ENCODE data around the gene ARHGAP12. TPM values are rescaled to one million over a fixed set of nuclear protein-coding genes. Genes with fewer than 3 reads are reported as not detected.

The ARHGAP12 gene
- total RNA-seq, 1 experiment from 2014 or later: 39.5 TPM

DNA sequence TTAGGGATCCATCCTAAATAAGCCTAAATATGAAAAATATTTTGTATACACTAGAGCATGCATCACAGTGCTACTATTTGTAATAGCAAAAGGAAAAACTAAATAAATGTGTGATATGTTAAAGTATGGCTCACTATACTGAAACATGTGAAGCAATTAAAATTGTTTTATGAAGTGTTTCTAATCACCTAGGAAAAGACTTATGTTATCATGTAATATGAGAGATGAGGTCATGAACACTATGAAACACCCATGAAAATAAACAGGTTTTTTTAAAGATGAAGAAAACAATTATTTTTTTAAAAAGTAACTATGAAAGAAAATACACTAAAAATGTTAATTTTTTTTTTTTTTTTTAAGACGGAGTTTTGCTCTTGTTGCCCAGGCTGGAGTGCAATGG lies 16.8 kb upstream of the ARHGAP12 start:
- Mint-ChIP-seq H3K27me3 (ENCODE audit: low read depth) (0 out of 2 replicates have a peak, but pooled peaks cover 3% of the 10 kb centered on the region), H3K4me1 (peaks cover 17% of the 10 kb centered on the region), H3K4me3 (no peak overlapping the region), H3K36me3 (no peaks in the 10 kb centered on the region), H3K9me3 (no peaks in the 10 kb centered on the region), H3K27ac (no peak overlapping the region)
- no peak for DNase-seq (ENCODE audit: low spot score)
- CTCF ChIA-PET: no interaction called here
- POLR2A ChIA-PET: no interaction called here
- TF ChIP-seq, protein P1, sequence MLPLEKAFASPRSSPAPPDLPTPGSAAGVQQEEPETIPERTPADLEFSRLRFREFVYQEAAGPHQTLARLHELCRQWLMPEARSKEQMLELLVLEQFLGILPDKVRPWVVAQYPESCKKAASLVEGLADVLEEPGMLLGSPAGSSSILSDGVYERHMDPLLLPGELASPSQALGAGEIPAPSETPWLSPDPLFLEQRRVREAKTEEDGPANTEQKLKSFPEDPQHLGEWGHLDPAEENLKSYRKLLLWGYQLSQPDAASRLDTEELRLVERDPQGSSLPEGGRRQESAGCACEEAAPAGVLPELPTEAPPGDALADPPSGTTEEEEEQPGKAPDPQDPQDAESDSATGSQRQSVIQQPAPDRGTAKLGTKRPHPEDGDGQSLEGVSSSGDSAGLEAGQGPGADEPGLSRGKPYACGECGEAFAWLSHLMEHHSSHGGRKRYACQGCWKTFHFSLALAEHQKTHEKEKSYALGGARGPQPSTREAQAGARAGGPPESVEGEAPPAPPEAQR (CRISPR knock-in tag; IDR thresholded peaks at IDR 0.05): no peak
- TF ChIP-seq ZBTB21 (CRISPR knock-in tag; IDR thresholded peaks at IDR 0.05; ENCODE audit: borderline replicate concordance) (no peak), NFE2L1 (CRISPR knock-in tag; IDR thresholded peaks at IDR 0.05) (no peak), IRF1 (CRISPR knock-in tag; IDR thresholded peaks at IDR 0.05) (no peak), ZNF138 (CRISPR knock-in tag; conservative IDR thresholded peaks at IDR 0.05) (no peak), ETV6 (CRISPR knock-in tag; IDR thresholded peaks at IDR 0.05) (no peak), EMX1 (CRISPR knock-in tag; IDR thresholded peaks at IDR 0.05) (no peak), KAT7 (CRISPR knock-in tag; IDR thresholded peaks at IDR 0.05; ENCODE audit: borderline replicate concordance) (no peak), MAX (CRISPR knock-in tag; IDR thresholded peaks at IDR 0.05) (no peak), FOXP4 (CRISPR knock-in tag; IDR thresholded peaks at IDR 0.05) (no peak), PRDM15 (CRISPR knock-in tag; IDR thresholded peaks at IDR 0.05) (no peak), JAZF1 (CRISPR knock-in tag; IDR thresholded peaks at IDR 0.05) (no peak)
- TF ChIP-seq, protein P2, sequence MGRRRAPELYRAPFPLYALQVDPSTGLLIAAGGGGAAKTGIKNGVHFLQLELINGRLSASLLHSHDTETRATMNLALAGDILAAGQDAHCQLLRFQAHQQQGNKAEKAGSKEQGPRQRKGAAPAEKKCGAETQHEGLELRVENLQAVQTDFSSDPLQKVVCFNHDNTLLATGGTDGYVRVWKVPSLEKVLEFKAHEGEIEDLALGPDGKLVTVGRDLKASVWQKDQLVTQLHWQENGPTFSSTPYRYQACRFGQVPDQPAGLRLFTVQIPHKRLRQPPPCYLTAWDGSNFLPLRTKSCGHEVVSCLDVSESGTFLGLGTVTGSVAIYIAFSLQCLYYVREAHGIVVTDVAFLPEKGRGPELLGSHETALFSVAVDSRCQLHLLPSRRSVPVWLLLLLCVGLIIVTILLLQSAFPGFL (CRISPR knock-in tag; IDR thresholded peaks at IDR 0.05; ENCODE audit: borderline replicate concordance): no peak
- TF ChIP-seq, protein P3, sequence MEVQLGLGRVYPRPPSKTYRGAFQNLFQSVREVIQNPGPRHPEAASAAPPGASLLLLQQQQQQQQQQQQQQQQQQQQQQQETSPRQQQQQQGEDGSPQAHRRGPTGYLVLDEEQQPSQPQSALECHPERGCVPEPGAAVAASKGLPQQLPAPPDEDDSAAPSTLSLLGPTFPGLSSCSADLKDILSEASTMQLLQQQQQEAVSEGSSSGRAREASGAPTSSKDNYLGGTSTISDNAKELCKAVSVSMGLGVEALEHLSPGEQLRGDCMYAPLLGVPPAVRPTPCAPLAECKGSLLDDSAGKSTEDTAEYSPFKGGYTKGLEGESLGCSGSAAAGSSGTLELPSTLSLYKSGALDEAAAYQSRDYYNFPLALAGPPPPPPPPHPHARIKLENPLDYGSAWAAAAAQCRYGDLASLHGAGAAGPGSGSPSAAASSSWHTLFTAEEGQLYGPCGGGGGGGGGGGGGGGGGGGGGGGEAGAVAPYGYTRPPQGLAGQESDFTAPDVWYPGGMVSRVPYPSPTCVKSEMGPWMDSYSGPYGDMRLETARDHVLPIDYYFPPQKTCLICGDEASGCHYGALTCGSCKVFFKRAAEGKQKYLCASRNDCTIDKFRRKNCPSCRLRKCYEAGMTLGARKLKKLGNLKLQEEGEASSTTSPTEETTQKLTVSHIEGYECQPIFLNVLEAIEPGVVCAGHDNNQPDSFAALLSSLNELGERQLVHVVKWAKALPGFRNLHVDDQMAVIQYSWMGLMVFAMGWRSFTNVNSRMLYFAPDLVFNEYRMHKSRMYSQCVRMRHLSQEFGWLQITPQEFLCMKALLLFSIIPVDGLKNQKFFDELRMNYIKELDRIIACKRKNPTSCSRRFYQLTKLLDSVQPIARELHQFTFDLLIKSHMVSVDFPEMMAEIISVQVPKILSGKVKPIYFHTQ (CRISPR knock-in tag; IDR thresholded peaks at IDR 0.05): no peak
- no peak for ATAC-seq
